H1 (cell line): ENCODE data around the gene SYT17. TPM values are rescaled to one million over a fixed set of nuclear protein-coding genes. Genes with fewer than 3 reads are reported as not detected.

Experiments
- CTCF ChIA-PET: fragments of 300-600 bp; sonication (Branson Sonifier 250); formaldehyde crosslinking; loops from one replicate; lab custom pipeline; 2021; ENCODE audit not compliant: partially characterized antibody; lab: Charles Lee
- POLR2A ChIA-PET: fragments of 300-600 bp; sonication (Branson Sonifier 250); formaldehyde crosslinking; loops from one replicate; lab custom pipeline; 2021; ENCODE audit warnings: inconsistent platforms; ENCODE audit not compliant: partially characterized antibody; lab: Charles Lee
- DNase-seq, 2 experiments: peaks; one replicate each; pipeline versions ENCODE4 v3.0.0 to v3.0.0-alpha.2; 2010 to 2022; ENCODE audit warnings: low spot score in 2 of 2, low read depth in 1 of 2, mixed read lengths in 1 of 2
- FAIRE-seq: peaks from 2 replicates; lab custom pipeline; 2011; peaks lifted over from hg19 to GRCh38; lab: Jason Lieb, UNC
- H2AFZ ChIP-seq: 2 replicates; pipeline ENCODE4 v1.8.1; 2012; ENCODE audit warnings: low read length, inconsistent platforms
- H2AK5ac ChIP-seq: 2 replicates; pipeline ENCODE4 v1.6.1; 2013; ENCODE audit warnings: low read depth, low read length
- H2BK120ac ChIP-seq: replicated peaks from 2 replicates; pipeline ENCODE3; 2013; ENCODE audit warnings: low read depth, low read length, inconsistent platforms
- H2BK12ac ChIP-seq: 2 replicates; pipeline ENCODE4 v1.6.1; 2013; ENCODE audit warnings: low read depth, low read length
- H2BK15ac ChIP-seq: 2 replicates; pipeline ENCODE4 v1.6.1; 2013; ENCODE audit warnings: low read length
- H2BK20ac ChIP-seq: 2 replicates; pipeline ENCODE4 v1.6.1; 2013; ENCODE audit warnings: low read length
- H2BK5ac ChIP-seq: 2 replicates; pipeline ENCODE4 v1.6.1; 2013; ENCODE audit warnings: low read depth, low read length
- H3K14ac ChIP-seq: 2 replicates; pipeline ENCODE4 v1.6.1; 2013; ENCODE audit warnings: inconsistent platforms; ENCODE audit not compliant: insufficient read length
- H3K18ac ChIP-seq: 2 replicates; pipeline ENCODE4 v1.6.1; 2013; ENCODE audit warnings: low read length; ENCODE audit errors: extremely low read depth
- H3K23ac ChIP-seq: 2 replicates; pipeline ENCODE4 v1.6.1; 2013; ENCODE audit warnings: inconsistent platforms; ENCODE audit not compliant: insufficient read length
- H3K23me2 ChIP-seq: 2 replicates; pipeline ENCODE4 v1.6.1; 2013; ENCODE audit warnings: low read depth, low read length
- H3K27ac ChIP-seq: 2 replicates; pipeline ENCODE4 v1.6.1; 2011; ENCODE audit warnings: low read depth, low read length, inconsistent platforms
- H3K27me3 ChIP-seq, 4 experiments: replicated peaks in 1 of 4; 1 replicate in 1 of 4; 2 replicates in 3 of 4; pipeline versions ENCODE4 v1.6.1 to v1.8.1; 2011 to 2013; ENCODE audit warnings: low read length in 3 of 4, mild to moderate bottlenecking in 3 of 4, inconsistent platforms in 2 of 4, mixed read lengths in 2 of 4, moderate library complexity in 1 of 4; ENCODE audit not compliant: control insufficient read depth in 3 of 4, insufficient read depth in 3 of 4; ENCODE audit errors: extremely low read depth in 1 of 4
- H3K36me3 ChIP-seq, 4 experiments: 2 replicates each; pipeline versions ENCODE4 v1.6.1 to v1.8.1; 2011 to 2013; ENCODE audit warnings: mild to moderate bottlenecking in 4 of 4, low read length in 3 of 4, moderate library complexity in 2 of 4, control low read depth in 1 of 4, inconsistent platforms in 1 of 4; ENCODE audit not compliant: insufficient read depth in 4 of 4, control insufficient read depth in 2 of 4
- H3K4ac ChIP-seq: replicated peaks from 2 replicates; pipeline ENCODE3; 2013; ENCODE audit warnings: low read length, low read depth, mixed read lengths, inconsistent platforms; ENCODE audit not compliant: insufficient read length
- H3K4me1 ChIP-seq, 4 experiments: replicated peaks in 1 of 4; 1 replicate in 1 of 4; 2 replicates in 3 of 4; pipeline versions ENCODE4 v1.6.1 to v1.8.1; 2011 to 2013; ENCODE audit warnings: low read length in 3 of 4, inconsistent platforms in 2 of 4, mixed read lengths in 1 of 4; ENCODE audit not compliant: insufficient read depth in 4 of 4, control insufficient read depth in 3 of 4
- H3K4me2 ChIP-seq, 2 experiments: 2 replicates each; pipeline versions ENCODE4 v1.6.1 to v1.8.1; 2011 to 2013; ENCODE audit warnings: low read depth in 2 of 2, low read length in 2 of 2, control low read depth in 1 of 2, inconsistent platforms in 1 of 2, mild to moderate bottlenecking in 1 of 2; ENCODE audit not compliant: insufficient read depth in 1 of 2
- H3K4me3 ChIP-seq, 4 experiments: fragments of 200-600, 300-600 bp in 1 of 4; sonication (generic), shearing (Covaris generic), sonication (Bioruptor Twin) in 1 of 4; 2 replicates each; pipeline versions ENCODE4 v1.5.1 to v1.8.1; 2011 to 2016; ENCODE audit warnings: low read length in 4 of 4, low read depth in 3 of 4, control low read depth in 2 of 4, inconsistent platforms in 2 of 4, mild to moderate bottlenecking in 2 of 4, mixed read lengths in 1 of 4, moderate library complexity in 1 of 4; ENCODE audit not compliant: insufficient read depth in 2 of 4; ENCODE audit errors: extremely low read depth in 1 of 4
- H3K56ac ChIP-seq: replicated peaks from 2 replicates; pipeline ENCODE3; 2013; ENCODE audit warnings: low read depth, mild to moderate bottlenecking, mixed read lengths, low read length, inconsistent platforms; ENCODE audit not compliant: insufficient read length
- H3K79me1 ChIP-seq: 2 replicates; pipeline ENCODE4 v1.6.1; 2013; ENCODE audit warnings: low read depth, low read length, control low read depth
- H3K79me2 ChIP-seq, 2 experiments: 2 replicates each; pipeline versions ENCODE4 v1.6.1 to v1.8.1; 2012 to 2013; ENCODE audit warnings: low read length in 2 of 2, mild to moderate bottlenecking in 2 of 2, inconsistent platforms in 1 of 2; ENCODE audit not compliant: insufficient read depth in 2 of 2, control insufficient read depth in 1 of 2
- H3K9ac ChIP-seq, 4 experiments: replicated peaks in 1 of 4; 1 replicate in 1 of 4; 2 replicates in 3 of 4; pipeline versions ENCODE4 v1.6.1 to v1.8.1; 2011 to 2013; ENCODE audit warnings: low read depth in 3 of 4, low read length in 3 of 4, control low read depth in 2 of 4, mild to moderate bottlenecking in 2 of 4, moderate library complexity in 2 of 4, inconsistent platforms in 1 of 4; ENCODE audit errors: extremely low read depth in 1 of 4
- H3K9me3 ChIP-seq, 2 experiments: 2 replicates each; pipeline versions ENCODE4 v1.6.1 to v1.8.1; 2012 to 2013; ENCODE audit warnings: mild to moderate bottlenecking in 2 of 2, moderate library complexity in 2 of 2, control low read depth in 1 of 2, inconsistent platforms in 1 of 2, low read depth in 1 of 2, low read length in 1 of 2, mixed read lengths in 1 of 2; ENCODE audit not compliant: insufficient read depth in 2 of 2
- H4K20me1 ChIP-seq, 2 experiments: replicated peaks in 1 of 2; 2 replicates each; pipeline versions ENCODE3 to v1.8.1; 2011 to 2013; ENCODE audit warnings: inconsistent platforms in 2 of 2, low read length in 2 of 2, mild to moderate bottlenecking in 1 of 2; ENCODE audit not compliant: insufficient read depth in 2 of 2, control insufficient read depth in 1 of 2
- H4K5ac ChIP-seq: 2 replicates; pipeline ENCODE4 v1.6.1; 2013; ENCODE audit warnings: low read length, low read depth, mixed read lengths, inconsistent platforms; ENCODE audit not compliant: insufficient read length
- H4K8ac ChIP-seq: 2 replicates; pipeline ENCODE4 v1.8.0; 2013; ENCODE audit warnings: mild to moderate bottlenecking, moderate library complexity, low read length, inconsistent platforms; ENCODE audit not compliant: insufficient read depth; ENCODE audit errors: extremely low read depth
- H4K91ac ChIP-seq: replicated peaks from 2 replicates; pipeline ENCODE3; 2013; ENCODE audit warnings: low read length, mixed read lengths, inconsistent platforms; ENCODE audit not compliant: insufficient read length
- ASH2L ChIP-seq: fragments of 200-600, 300-600 bp; sonication (generic); IDR thresholded peaks from one replicate; pipeline ENCODE4 v1.7.1; 2017; ENCODE audit warnings: low read length
- BRCA1 ChIP-seq: IDR thresholded peaks from 2 replicates; pipeline ENCODE4 v1.6.1; 2012; ENCODE audit warnings: low read depth, low read length, improper control_type of control experiment
- CEBPB ChIP-seq: IDR thresholded peaks from 2 replicates; pipeline ENCODE4 v1.6.1; 2012; ENCODE audit warnings: low read depth, low read length
- EGR1 ChIP-seq: IDR thresholded peaks from 2 replicates; pipeline ENCODE4 v1.6.1; 2011; ENCODE audit warnings: low read depth, low read length, borderline replicate concordance
- GTF2F1 ChIP-seq: IDR thresholded peaks from 2 replicates; pipeline ENCODE4 v1.6.1; 2012; ENCODE audit warnings: low read depth, low read length, improper control_type of control experiment, borderline replicate concordance
- MAFK ChIP-seq: IDR thresholded peaks from 2 replicates; pipeline ENCODE4 v1.6.1; 2012; ENCODE audit warnings: low read depth, mild to moderate bottlenecking, improper control_type of control experiment, low read length
- SIN3A ChIP-seq, 2 experiments: IDR thresholded peaks in 1 of 2; conservative IDR thresholded peaks in 1 of 2; 2 replicates each; pipeline ENCODE4 v1.6.1; 2011 to 2012; ENCODE audit warnings: low read length in 2 of 2, improper control_type of control experiment in 1 of 2, low read depth in 1 of 2, mild to moderate bottlenecking in 1 of 2
- WGBS, 2 experiments: shearing (Covaris generic) in 1 of 2; methylation state at CpG; one replicate each; pipeline versions ENCODE4 v1.1.6 to v1.1.7; 2013 to 2015; ENCODE audit warnings: low lambda C conversion rate in 2 of 2, mixed read lengths in 2 of 2, inconsistent platforms in 1 of 2, low coverage in 1 of 2, missing lambda C conversion rate in 1 of 2; ENCODE audit not compliant: insufficient replicate concordance in 2 of 2, insufficient coverage in 1 of 2, insufficient read length in 1 of 2; ENCODE audit errors: extremely low coverage in 1 of 2, missing lambda C conversion rate in 1 of 2; 5-methylcytosine and 5-hydroxymethylcytosine counted together
- polyA plus RNA-seq, 7 experiments: library from polyadenylated mRNA; depleted of rRNA in 3 of 7; stranded (reverse) in 5 of 7; unstranded in 2 of 7; fragments of >200 nt in 5 of 7; fragments of 200-250 nt in 2 of 7; gene quantifications; 1 replicate in 5 of 7; 2 replicates in 1 of 7; 4 replicates in 1 of 7; pipeline versions ENCODE4 v1.2.1 to v1.2.3, GENCODE V29; 2011 to 2013; ENCODE audit warnings: missing spikeins in 2 of 7, mixed read lengths in 2 of 7
- total RNA-seq: library from RNA; stranded (reverse); fragmentation: NEBNext Ultra II Directional; extraction: Animal tissue kit (Norgen Biotek cat#: 25700); gene quantifications from 2 replicates; pipeline ENCODE4 v1.2.1, GENCODE V29; 2021
- TF ChIP-seq, protein P1 (sequence below): IDR thresholded peaks from 2 replicates; pipeline ENCODE4 v1.6.1; 2011; ENCODE audit warnings: low read depth, mild to moderate bottlenecking, low read length; ENCODE audit not compliant: insufficient read depth

SYT17 gene
- total and polyA plus RNA-seq, 2 of the 8 experiments (the other 6 are each of a cell fraction or from before 2014, with no cell fraction given) = 5.8 to 18.1 TPM

DNA sequence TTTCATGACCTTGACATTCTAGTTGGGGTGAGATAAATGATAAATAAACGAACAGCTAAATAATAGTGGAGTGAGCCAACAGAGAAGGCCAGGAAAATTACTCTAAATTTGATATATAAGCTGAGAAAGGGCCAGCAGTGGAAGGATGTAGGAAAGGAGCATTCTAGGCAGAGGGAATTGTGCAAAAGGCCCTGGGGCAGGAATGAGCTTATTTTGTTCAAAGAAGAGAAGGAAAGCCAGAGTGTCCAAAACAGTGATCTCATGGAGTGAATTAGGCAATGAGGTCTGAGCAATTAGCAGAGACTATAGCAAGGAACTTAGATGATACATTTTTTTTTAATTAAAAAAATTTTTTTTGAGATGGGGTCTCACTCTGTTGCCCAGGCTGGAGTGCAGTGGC lies 74.1 kb downstream of the SYT17 start:
- H4K8ac ChIP-seq = no peak overlapping the region
- no peak overlapping the region for H3K9ac ChIP-seq
- H4K91ac ChIP-seq = no peak overlapping the region
- H3K79me2 ChIP-seq = no peaks in the 10 kb centered on the region
- no peak overlapping the region for H3K4me2 ChIP-seq
- 78% methylated on average over 1 of the region's 1 CpG; no CpG with 5 or more reads in 1 of the 2 experiments for WGBS, 2 experiments
- H4K5ac ChIP-seq = no peak overlapping the region
- no peaks in the 10 kb centered on the region for H3K27me3 ChIP-seq
- no peak overlapping the region for H2AFZ ChIP-seq
- H3K27ac ChIP-seq = no peak overlapping the region
- no peak overlapping the region for H2BK12ac ChIP-seq
- TF ChIP-seq ASH2L (no peak), BRCA1 (no peak), CEBPB (no peak), MAFK (no peak), EGR1 (no peak), GTF2F1 (no peak), SIN3A (conservative IDR thresholded peaks at IDR 0.05 in 1 of 2, IDR thresholded peaks at IDR 0.05 in 1 of 2; ENCODE audit: low read depth in 1 of 2, low read length in 2 of 2) (no peak)
- TF ChIP-seq, protein P1, sequence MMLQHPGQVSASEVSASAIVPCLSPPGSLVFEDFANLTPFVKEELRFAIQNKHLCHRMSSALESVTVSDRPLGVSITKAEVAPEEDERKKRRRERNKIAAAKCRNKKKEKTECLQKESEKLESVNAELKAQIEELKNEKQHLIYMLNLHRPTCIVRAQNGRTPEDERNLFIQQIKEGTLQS = no peak
- TF ChIP-seq, all 59 proteins: peak for 0
- Histone ChIP-seq H3K4me3 (no peak overlapping the region), H3K79me1 (no peaks in the 10 kb centered on the region), H4K20me1 (no peaks in the 10 kb centered on the region), H3K36me3 (no peaks in the 10 kb centered on the region), H3K23me2 (no peaks in the 10 kb centered on the region), H3K14ac (no peak overlapping the region), H3K23ac (no peak overlapping the region), H3K4me1 (no peaks in the 10 kb centered on the region), H3K4ac (no peak overlapping the region), H2AK5ac (no peak overlapping the region), H3K9me3 (no peaks in the 10 kb centered on the region), H2BK120ac (no peak overlapping the region), H2BK5ac (no peak overlapping the region), H2BK20ac (no peak overlapping the region), H2BK15ac (no peak overlapping the region), H3K56ac (no peak overlapping the region), H3K18ac (no peak overlapping the region)
- FAIRE-seq (no peak), DNase-seq (no peak)
- POLR2A ChIA-PET = no interaction called here
- CTCF ChIA-PET = interaction anchor here (1.3 kb wide), 1 partner anchor 18 kb away, joined by 5 read pairs; no protein-coding TSS in a partner anchor
